DMS53 treated with DMSO at 0.1 percent for 48 hours (cell line): Measurements from ENCODE around the gene PKP4.
"Not testable (repeated sequence)": the region's sequence is repeated elsewhere in the genome, so short reads cannot be mapped to it uniquely, and the experiment has no call there.

ENCODE experiments used
- DNase-seq: peaks from one replicate; lab custom pipeline; 2025; ENCODE audit not compliant: unreplicated experiment; lab: John Stamatoyannopoulos, UW

The PKP4 gene

DNA sequence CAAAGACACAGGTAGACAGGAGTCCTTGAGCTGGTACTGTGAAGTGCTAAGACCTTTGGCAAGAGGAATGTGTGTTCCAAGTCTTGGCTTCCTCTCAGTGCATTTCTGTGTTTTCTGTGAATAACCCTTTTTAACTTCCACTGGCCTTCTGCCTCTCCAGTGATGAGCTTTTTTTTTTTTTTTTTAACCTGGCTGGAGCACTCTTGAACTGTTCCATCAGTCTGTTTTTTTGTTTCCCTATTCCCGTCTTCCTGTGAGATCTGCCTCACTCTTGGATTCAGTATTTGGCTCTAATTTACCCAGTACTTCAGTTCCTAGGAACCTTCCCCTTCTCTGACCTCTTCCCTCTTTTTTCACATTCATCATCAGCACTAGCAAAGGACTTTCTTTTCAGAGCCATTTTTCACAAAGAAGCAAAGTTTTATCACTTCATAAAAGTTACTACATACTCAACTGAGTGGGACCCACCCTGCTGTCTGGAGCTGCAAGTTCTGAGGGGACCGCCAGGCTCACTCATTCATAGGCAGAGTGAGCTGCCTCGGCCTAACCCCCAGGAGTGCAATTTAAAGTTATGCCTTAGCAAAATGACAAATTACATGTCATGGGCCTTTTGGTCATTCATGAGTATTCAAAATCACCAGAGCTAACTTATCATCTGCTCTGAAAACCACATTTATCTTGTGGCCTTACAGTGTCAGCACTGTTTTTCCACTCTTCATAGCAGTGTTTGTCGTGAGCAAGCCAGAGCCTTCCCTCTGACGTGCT lies 211.4 kb downstream of the PKP4 start:
- no peak for DNase-seq

DNA sequence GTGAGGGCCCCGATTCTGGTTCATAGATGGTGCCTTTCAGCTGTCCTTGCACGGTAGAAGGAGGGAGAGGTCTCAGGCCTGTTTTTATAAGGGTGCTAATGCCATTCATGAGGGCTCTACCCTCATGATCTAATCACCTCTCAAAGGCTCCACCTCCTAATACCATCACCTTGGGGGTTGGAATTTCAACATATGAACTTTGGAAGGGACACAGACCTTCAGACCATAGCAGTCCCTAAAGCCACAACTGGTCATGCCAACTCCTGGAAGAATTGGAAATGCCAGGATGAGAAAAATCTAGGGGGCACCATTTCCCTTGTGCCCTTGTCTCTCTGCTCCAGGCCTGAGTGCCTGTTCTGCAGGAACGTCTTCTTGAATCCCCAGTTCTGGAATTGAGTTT lies 213.5 kb downstream of the PKP4 start:
- no peak for DNase-seq

DNA sequence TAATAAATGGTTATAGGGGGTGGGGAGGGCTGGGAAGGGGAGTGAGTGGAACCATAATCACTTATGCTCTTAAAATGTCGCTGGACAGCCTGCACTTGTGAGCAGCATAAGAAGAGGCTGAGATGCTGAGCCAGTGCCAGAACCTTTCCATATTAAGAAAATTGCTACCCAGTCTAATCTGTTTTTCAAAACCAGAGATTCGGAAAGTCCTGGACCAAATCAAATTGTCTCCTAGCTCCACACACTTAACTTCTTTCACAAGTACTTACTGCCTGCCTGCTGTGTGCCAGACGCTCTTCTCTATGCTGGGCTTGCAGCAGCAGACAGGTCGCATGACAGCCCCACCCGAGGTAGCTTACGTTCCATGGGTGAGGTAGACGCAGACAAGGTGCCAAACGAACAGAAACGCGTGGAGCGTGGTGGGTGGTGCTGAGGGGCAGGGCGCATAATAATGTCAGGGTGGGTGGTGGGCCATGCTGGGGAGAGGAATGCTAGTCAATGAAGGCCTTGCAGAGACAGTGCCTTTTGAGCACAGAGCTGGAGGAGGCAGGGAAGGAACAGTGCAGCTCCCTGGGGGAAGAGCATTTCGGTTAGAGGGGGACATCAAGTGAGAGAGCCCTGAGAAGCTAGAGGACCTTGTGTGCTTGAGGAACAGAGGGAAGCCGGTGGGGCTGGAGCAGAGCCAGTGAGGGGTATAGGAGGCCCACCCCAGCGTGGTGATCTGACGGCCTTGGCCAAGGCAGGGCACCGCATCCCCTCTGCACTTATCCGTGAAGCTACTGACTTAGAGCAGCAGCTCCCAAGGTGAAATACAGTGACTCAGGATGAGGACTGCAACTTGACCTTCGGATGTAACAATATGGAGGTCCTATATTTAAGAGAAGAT lies 214.9 kb downstream of the PKP4 start:
- DNase-seq, result no peak

DNA sequence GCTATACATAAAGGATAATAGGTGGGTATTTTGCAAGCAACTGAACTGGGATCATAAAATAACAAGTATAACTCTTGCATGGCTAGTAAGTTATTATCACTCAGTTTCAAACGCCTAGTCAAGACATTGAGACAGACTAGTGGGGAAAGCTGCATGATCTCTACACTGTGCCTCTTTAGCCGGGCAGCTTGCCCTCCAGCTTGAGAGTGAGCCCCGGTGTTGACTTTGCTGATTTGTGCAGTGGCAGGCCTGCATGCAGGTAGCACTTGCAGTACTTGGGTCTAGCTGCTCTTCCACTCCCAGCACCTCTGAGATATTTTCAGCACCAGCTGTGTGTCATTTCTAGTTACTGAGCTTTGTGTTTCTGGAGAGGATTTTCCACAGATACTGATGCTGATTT lies 219.5 kb downstream of the PKP4 start:
- DNase-seq, result no peak

DNA sequence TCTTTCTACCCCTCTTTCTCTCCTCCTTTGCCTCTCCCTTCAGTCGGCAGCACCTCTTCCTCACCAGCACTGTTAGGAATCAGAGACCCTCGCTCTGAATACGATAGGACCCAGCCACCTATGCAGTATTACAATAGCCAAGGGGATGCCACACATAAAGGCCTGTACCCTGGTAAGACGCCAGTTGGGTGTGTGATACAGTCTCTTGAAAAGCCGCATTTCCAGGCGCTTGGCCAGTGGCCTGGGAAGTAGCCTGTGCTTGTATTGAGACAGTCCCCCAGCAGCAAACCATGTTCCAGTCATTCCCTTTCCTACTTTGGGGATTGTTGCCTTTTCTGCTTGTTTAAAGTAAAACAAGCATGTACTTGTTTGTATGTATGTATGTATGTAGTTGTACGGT lies 219.9 kb downstream of the PKP4 start:
- no peak for DNase-seq

DNA sequence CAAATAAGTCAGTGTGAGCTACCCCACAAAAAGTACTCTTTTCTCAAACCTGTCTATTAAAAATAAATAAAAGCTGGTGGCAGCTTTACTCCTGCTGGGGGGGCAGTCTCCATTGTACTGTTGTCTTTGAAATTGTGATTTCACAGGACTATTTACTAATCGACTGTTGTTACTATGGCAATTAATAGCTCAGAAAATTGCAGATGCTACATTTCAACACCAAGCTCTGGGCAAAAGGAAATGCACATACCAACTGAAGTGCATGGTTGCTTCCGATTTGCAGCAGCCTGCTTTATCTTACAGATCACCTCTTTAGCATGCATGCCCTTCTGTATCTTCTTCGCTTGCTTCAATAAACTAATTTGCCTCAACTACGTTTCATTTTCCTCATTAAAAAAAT lies 220.8 kb downstream of the PKP4 start:
- no peak for DNase-seq

DNA sequence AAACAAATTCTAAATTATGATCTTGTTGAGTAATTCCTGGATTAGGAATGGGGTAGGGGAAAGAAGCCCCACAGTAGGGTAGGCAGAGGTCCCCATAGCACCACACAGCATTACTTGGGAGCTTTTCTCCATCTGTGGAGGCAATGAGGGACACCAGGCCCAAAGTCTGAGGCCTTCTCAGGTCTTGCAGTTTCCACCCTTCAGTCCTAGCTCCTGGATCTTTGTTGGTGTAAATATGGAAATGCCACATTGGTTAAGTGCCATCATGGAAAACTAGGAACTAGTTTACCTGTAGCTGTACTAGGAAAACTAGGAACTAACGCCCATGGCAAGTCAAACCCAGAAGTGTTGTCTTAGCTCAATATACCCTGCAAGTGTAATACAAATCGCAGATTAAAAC lies 225.1 kb downstream of the PKP4 start:
- no peak for DNase-seq

DNA sequence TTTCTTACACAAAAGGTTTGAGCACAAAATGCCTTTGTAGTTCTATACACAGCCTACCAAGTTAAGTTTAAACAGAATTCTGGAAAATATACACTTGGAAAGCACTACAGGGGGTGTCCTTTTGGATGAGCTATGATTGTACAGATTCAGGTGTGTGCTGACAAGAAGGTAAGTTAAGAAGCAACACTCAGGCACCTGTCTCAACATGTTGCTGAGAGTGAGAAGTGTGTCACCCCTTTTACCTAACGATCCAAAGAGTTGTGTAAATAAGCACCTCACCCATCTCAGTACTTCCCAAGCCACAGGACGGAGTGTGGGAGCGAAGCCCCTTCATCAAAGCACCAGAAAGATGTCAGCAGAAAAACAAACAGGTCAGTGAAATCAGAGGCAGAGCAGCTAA lies 228.9 kb downstream of the PKP4 start:
- DNase-seq, result no peak

DNA sequence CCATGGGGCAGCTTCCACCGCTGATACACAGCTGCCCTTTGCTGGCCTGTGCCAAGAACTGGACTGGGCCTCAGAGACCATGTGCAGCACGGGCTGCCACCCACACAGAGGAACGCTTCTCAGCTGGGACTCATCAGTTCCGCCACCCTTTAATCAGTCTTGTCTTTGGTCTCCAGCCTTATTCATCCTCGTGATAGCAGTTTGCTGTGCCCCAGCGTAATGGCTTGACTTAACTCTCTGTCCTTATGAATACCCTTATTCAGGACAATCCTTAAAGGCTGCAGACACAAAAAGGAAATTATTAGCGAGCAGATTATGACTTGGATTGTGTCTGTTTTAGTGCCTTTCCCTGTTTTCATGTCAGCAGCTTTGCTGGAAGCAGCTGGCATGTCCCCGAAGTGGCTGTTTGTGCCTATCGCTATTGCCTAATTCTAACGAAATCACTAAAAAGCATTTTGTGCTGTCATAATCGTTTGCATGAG lies 229.5 kb downstream of the PKP4 start:
- no peak for DNase-seq

DNA sequence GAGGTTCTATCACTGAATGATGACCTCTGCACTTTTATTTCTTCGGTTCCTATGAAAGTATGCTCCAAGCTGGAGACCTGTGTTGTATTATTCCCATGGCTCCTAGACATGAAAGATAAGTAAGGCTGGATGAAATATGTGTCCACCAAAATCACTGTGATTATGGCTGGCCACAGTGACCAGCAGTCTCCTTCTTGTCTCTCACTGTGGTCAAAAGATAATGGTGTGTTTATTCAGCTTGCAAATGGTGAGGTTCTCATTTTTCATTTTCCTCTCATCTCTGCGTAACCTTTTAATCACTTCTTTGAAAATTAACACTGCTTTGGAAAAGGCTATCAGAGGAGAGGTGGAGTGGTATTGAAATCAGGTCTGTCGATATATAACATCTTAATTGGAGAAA lies 230.6 kb downstream of the PKP4 start:
- no peak for DNase-seq

DNA sequence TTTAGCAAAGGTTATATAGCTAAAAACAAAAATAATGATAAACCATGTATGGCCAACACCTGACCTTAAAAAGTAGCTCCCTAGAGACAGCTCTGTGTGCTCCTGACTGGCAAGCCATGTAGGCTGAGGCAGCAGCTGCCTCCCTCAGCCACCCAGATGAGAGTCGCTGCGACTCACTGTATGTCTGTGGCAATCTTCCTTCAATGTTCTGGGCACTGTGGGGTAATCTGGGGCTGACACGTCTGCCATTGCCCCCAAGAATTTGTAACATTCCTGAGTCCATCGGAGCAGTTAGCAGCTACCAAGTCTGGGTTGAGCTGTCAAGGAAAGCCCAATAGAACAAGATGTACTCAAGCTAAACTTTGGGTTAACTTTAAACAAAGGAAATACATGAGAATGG lies 232.0 kb downstream of the PKP4 start:
- no peak for DNase-seq

DNA sequence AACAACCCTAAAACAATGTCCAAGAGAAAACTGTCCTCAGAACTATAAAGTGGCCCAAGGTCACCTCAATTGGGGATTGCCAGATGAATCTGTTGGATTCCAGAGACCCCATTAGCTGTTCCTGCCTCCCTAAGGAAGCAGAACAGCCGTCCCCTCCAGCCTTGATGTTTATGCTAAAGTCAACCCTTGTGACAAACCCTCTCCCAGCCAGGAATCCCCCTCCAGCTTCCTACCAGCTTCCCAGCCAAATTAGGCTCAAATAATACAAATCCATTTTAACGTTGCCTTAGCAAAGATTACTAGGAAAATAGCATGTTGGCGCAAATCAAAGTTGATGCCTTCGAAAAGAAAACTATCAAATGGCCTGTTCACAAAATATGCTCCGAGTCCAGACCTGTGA lies 232.6 kb downstream of the PKP4 start:
- no peak for DNase-seq

DNA sequence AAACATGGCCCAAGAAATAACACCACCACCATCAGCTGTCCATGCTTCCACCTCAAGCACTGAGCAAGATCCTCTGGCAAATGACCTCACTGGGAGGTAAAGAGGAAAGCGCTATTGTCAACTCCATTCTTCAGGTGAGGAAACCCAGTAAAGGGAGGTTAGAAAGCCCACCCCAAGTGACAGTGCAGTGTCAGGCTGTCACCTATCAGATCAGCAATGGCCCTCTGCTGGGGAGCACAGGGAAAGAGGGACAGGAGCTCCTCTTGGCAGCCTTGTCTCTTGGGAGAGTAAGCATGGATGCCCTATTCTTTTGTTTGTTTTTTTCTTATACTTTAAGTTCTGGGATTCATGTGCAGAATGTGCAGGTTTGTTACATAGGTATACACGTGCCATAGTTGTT lies 234.1 kb downstream of the PKP4 start:
- DNase-seq, result no peak

DNA sequence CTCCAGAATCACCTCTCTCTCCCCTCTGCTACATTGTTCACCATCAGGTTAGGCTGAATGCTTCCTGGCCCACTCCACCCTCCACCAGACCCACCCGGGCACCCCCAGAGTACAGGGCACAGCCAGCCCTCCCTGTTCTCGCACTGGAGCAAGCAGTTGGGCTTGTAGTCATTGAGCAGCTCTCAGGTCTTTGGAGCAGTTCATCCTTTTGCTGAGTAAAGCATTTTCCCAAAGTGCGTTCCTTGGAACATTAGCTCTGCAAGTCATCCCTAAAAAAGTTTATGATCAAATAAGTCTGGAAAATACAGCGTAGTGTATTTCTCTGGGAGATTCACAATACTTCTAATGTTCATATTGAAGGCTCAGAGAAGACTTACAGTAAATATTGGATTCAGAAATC lies 234.9 kb downstream of the PKP4 start:
- DNase-seq, result no peak

DNA sequence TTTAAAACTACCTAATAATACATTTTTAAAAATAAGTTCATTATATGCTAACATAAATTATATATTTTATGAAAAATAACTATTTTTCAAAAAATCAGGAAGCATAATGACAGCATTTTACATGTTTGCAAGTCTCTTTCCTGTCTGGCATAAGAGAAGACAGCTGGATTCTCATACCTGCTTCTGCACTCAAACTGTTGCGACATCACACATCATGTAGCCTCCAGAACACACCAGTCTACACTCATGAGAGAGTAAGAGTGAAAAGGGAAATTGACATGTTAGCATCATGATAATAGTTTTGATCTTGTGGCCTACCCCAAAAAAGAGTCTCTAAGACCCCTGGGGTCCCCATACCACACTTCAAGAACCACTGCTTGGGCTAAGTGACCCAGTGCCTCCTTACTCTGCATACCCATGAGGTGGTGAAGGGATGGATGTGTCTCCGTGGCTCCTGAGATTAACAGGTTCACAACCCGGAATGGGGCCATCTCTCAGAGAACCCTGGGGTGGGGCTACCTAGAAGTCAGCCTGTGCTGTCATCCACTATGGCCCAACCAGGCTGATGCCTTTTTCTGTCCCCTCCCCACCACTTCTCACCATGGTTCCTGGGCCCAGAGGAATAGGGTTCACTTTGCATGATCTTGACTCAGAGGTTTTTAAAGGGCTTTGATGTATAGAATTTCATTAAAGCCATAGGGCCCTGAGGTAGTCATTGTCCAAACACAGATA lies 235.8 kb downstream of the PKP4 start:
- DNase-seq, result no peak

DNA sequence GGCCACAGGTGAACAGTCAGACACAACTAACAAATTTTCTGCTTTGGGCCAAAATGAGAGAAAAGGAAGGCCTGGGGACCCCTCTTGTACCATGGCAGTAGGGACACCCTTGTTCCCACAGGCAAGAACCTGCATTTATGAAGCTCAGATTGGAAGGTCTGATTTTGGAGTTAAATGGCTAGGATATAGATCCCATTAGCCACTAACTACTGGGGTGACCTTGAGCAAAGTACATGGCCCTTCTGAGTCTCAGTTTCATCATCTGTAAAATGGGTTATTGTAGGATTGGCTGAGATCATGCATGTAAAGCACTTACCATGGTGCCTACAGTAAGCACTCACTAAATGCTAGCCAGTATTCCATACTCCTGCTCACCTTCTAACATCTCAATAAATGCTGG lies 236.7 kb downstream of the PKP4 start:
- DNase-seq, result no peak

DNA sequence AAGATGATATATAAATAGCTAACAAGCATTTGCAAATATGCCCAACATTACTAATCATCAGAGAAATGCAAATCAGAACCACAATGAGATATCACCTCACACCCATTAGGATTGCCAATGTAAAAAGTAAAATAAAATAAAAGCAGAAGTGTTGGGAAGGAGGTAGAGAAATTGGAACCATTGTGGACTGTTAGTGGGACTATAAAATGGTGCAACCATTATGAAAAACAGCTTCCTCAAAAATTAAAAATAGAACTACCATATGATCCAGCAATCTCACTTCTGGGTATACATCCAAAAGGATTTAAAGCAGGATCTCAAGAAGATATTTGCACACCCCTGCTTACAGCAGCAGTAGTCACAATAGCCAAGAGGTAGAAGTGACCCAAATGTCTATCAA lies 238.6 kb downstream of the PKP4 start:
- DNase-seq, result no peak

DNA sequence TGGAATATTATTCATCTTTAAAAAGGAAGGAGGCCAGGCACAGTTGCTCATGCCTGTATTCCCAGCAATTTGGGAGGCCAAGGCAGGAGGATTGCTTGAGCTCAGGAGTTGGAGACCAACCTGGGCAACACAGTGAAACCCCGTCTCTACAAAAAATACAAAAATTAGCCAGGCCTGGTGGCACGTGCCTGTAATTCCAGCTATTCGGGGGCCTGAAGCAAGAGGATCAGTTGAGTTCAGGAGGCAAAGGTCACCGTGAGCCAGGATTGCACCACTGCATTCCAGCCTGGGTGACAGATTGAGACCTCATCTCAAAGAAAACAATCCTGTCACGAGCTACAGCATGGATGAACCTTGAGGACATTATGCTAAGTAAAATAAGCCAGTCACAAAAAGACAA lies 239.0 kb downstream of the PKP4 start:
- not testable (repeated sequence) for DNase-seq

DNA sequence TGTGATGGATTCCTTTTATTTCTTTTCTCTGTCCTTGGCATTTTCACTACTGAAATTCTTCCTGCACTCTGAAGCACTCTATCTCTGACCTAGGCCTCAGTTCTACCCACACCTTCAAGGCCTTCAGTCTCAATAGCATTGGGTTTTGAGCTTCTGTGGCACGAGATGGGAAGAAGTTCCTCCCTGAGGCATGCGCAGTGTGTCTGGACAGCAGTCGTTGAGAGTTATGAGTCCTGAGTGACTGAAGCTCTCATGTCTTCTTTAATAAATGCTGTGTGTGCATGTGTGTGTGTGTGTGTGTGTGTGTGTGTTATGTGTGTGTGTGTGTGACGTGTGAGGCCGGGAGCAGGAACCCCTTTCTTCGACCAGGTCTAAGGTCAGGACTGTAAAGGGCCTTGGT lies 242.6 kb downstream of the PKP4 start:
- DNase-seq, result no peak

DNA sequence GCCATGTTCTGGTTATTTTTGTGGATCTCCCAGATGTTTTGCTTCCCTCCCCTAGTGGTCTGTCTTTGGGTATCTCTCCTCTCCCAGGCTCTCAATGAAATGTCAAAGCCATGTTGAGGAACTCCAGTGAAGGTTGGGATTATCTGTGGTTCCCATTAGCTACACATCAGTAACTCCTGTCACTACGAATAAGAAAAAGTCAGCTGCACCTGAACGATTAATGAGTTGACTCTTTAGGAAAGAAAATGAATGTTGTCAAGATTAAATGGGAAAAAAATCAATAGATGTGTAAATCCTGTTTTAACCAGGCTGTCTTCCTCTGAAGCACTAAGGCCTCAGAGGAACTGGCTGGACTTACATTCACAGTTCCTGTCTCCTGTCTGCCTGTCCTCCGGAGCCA lies 244.3 kb downstream of the PKP4 start:
- DNase-seq, result no peak

DNA sequence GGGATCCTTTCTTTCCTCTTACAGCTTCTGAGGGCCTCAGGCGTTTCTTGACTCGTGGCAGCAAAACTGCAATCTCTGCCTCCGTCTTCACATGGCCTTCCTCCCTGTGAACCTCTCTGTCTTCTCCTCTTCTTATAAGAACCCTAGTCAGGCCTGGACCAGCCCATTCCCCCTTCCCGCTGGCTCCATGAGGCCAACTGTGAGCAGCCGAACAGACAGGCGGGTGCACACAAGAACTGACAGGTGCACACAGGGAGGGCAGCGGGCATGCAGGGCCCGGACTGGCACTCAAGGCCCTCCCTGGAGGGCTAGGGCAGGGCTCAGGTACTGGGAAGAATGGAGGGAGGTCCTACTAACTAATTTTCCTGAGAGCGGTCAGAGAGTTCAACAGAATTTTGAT lies 246.0 kb downstream of the PKP4 start:
- no peak for DNase-seq
